D721Med (cell line): ENCODE results near the gene RBL2.
"Not testable (repeated sequence)": the region's sequence is repeated elsewhere in the genome, so short reads cannot be mapped to it uniquely, and the experiment has no call there.

Experiments used
- DNase-seq: peaks from one replicate; pipeline ENCODE4 v3.0.0; 2011; ENCODE audit warnings: low spot score; ENCODE audit not compliant: insufficient read length
- FAIRE-seq: peaks from 2 replicates; lab custom pipeline; 2011; peaks lifted over from hg19 to GRCh38; lab: Jason Lieb, UNC
- CTCF ChIP-seq: IDR thresholded peaks from 2 replicates; pipeline ENCODE4 v1.5.1; 2012; ENCODE audit warnings: mild to moderate bottlenecking, control low read depth; ENCODE audit not compliant: insufficient read depth; ENCODE audit errors: missing control alignments

The RBL2 gene

GRCh38 chr16:53434377-53435065, at the start of gene RBL2:
RBL2 (plus strand) TSS chr16:53434471; CDS start chr16:53434557, 86 bp downstream.
- FAIRE-seq = no peak
- DNase-seq = peak; percentile 24
- no peak for TF ChIP-seq CTCF

GRCh38 chr16:53384610-53385009, 49.7 kb upstream of the RBL2 start:
- not testable (repeated sequence) for DNase-seq, FAIRE-seq

- TF ChIP-seq CTCF = no peak
- DNase-seq (no peak), FAIRE-seq (no peak)
Observed at GRCh38 chr16:53404959-53405358, 29.3 kb upstream of the RBL2 start.

- DNase-seq (no peak), FAIRE-seq (no peak)
- TF ChIP-seq CTCF = no peak
Observed at GRCh38 chr16:53412549-53412948, 21.7 kb upstream of the RBL2 start.

- FAIRE-seq (no peak), DNase-seq (no peak)
- no peak for TF ChIP-seq CTCF
Observed at GRCh38 chr16:53413864-53414263, 20.4 kb upstream of the RBL2 start.

GRCh38 chr16:53414381-53414780, 19.9 kb upstream of the RBL2 start:
- no peak for TF ChIP-seq CTCF
- FAIRE-seq = no peak
- no peak for DNase-seq

- no peak for DNase-seq
- no peak for TF ChIP-seq CTCF
- FAIRE-seq = no peak
Observed at GRCh38 chr16:53415504-53415903, 18.8 kb upstream of the RBL2 start.
